ENCODE results near the gene SUCLA2. TPM values are rescaled to one million over a fixed set of nuclear protein-coding genes. Genes with fewer than 3 reads are reported as not detected.

The SUCLA2 gene
- total RNA-seq, 1 donor from 2014 or later = 34.9 TPM

GRCh38 chr13:48040049-48040448 is 39.0 kb upstream of the SUCLA2 start:
- H3K36me3 ChIP-seq = peaks cover 15% of the 10 kb centered on the region
- H3K27ac ChIP-seq = no peak overlapping the region
- no peak overlapping the region for H3K4me3 ChIP-seq
- peaks cover 14% of the 10 kb centered on the region for H3K4me1 ChIP-seq
- no peak for ATAC-seq
- no peak for TF ChIP-seq CTCF (IDR thresholded peaks at IDR 0.05)
- no peaks in the 10 kb centered on the region for H3K27me3 ChIP-seq
- H3K9me3 ChIP-seq = no peaks in the 10 kb centered on the region
- DNase-seq = no peak
- intact Hi-C loops (cut with DNase I) = no loop called here

- intact Hi-C loops (cut with DNase I) = no loop called here
- ATAC-seq (no peak), DNase-seq (no peak)
- Histone ChIP-seq H3K36me3 (peaks cover 15% of the 10 kb centered on the region), H3K9me3 (no peaks in the 10 kb centered on the region), H3K27ac (peak overlapping the region; percentile 98), H3K27me3 (no peaks in the 10 kb centered on the region), H3K4me3 (peak overlapping the region; percentile 72), H3K4me1 (peaks cover 14% of the 10 kb centered on the region)
- no peak for TF ChIP-seq CTCF (IDR thresholded peaks at IDR 0.05)
Observed at GRCh38 chr13:48038761-48039160, 37.7 kb upstream of the SUCLA2 start.

DNA sequence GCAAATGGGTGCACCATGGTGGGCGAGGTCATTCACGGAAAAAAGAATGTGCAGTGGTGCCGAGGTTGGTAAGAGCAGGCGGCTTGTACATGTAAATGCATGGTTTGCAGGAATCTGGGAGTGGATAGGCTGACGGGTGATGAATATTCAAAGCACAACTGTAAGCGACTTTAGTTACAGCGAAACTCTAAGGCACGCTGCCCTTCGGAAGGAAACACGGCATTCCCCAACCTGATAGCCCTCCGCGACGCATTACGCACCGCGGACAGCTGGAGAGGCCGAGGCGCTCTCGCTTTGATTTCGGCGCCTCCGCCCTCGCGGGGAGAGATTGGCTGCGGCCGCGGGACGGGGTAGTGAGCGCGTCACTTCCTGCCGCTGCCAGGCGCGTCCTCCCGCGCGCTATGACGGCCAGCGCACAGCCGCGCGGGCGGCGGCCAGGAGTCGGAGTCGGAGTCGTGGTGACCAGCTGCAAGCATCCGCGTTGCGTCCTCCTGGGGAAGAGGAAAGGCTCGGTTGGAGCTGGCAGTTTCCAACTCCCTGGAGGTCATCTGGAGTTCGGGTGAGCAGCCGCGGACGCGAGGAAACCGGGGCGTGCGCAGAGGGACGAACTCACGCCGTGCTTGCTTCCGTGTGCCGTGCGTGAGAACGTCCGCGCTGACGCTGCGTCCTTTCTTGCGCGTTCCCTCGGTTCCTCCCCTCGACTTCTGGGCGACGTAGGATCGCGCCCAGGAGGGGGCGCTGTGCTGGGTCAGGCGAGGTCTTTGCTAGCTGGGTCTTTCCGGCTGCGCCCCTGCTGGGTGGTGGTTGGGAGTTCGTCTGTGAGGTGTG is 36.5 kb upstream of the SUCLA2 start, which contains the start of gene NUDT15:
TSS of gene NUDT15 (plus strand) at position 381 of the 828 bp plus-strand sequence. CDS start at position 402, 21 bp downstream.
- TF ChIP-seq CTCF (IDR thresholded peaks at IDR 0.05) = peak; percentile 97
- intact Hi-C loops (cut with DNase I) = no loop called here
- peak; percentile 97 for DNase-seq
- Histone ChIP-seq H3K4me3 (peak within 1 kb of the TSS; percentile 72), H3K9me3 (no peaks in the 10 kb centered on the region), H3K27me3 (no peaks in the 10 kb centered on the region), H3K36me3 (peaks cover 15% of the 10 kb centered on the region), H3K4me1 (peaks cover 14% of the 10 kb centered on the region), H3K27ac (peak within 1 kb of the TSS; percentile 98)
- ATAC-seq = peak; percentile 99

DNA sequence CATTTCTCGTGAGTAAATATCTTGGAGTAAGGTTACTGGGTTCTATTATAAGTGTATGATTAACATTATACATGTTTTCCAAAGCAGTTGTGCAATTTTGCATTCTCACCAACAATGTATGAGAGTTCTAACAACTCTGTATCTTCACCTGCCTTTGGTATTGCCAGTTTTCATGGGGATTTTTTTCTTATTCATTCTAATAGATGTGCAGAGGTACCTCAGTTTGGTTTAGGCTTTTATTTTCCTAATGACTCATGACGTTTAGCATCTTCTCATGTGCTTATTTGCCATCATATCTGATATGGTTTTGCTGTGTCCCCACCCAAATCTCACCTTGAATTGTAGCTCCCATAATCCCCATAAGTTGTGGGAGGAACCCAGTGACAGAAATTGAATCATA is 28.8 kb upstream of the SUCLA2 start:
- no peaks in the 10 kb centered on the region for H3K36me3 ChIP-seq
- intact Hi-C loops (cut with DNase I) = no loop called here
- H3K27ac ChIP-seq = no peak overlapping the region
- no peaks in the 10 kb centered on the region for H3K4me1 ChIP-seq
- H3K9me3 ChIP-seq = no peaks in the 10 kb centered on the region
- no peak for ATAC-seq
- DNase-seq = no peak
- no peaks in the 10 kb centered on the region for H3K27me3 ChIP-seq
- H3K4me3 ChIP-seq = no peak overlapping the region
- no peak for TF ChIP-seq CTCF (IDR thresholded peaks at IDR 0.05)

GRCh38 chr13:48028066-48028465 is 27.0 kb upstream of the SUCLA2 start:
- H3K27me3 ChIP-seq = no peaks in the 10 kb centered on the region
- intact Hi-C loops (cut with DNase I) = no loop called here
- H3K9me3 ChIP-seq = no peaks in the 10 kb centered on the region
- no peak for TF ChIP-seq CTCF (IDR thresholded peaks at IDR 0.05)
- no peak for DNase-seq
- no peaks in the 10 kb centered on the region for H3K36me3 ChIP-seq
- no peaks in the 10 kb centered on the region for H3K4me1 ChIP-seq
- no peak overlapping the region for H3K27ac ChIP-seq
- no peak for ATAC-seq
- H3K4me3 ChIP-seq = no peak overlapping the region

All from upper lobe of right lung (tissue), 1 donor.